WTC11 (cell line): ENCODE data around the gene CERCAM. TPM values are rescaled to one million over a fixed set of nuclear protein-coding genes. Genes with fewer than 3 reads are reported as not detected.
"Not testable (repeated sequence)": the region's sequence is repeated elsewhere in the genome, so short reads cannot be mapped to it uniquely, and the experiment has no call there.

Source experiments
- ATAC-seq: fragments of 200-7000 bp; cut with Tn5 transposase; 2 replicates; pipeline ENCODE4 v1.10.0; 2021; ENCODE audit warnings: mild to moderate bottlenecking, moderate library complexity
- CTCF ChIA-PET: fragments of 300-600 bp; sonication (Branson Sonifier 250); formaldehyde crosslinking; loops from one replicate; lab custom pipeline; 2021; ENCODE audit warnings: antibody characterized with exemption; lab: Charles Lee
- POLR2A ChIA-PET: fragments of 350-600 bp; sonication (Branson Sonifier 250); formaldehyde crosslinking; loops from one replicate; lab custom pipeline; 2021; ENCODE audit warnings: antibody characterized with exemption; lab: Charles Lee
- DNase-seq: peaks from one replicate; pipeline ENCODE4 v3.0.0; 2021; ENCODE audit warnings: low spot score
- H3K27ac Mint-ChIP-seq: 2 replicates; pipeline ENCODE4 v1.8.0; 2021; ENCODE audit warnings: mixed read lengths
- H3K27me3 Mint-ChIP-seq: 2 replicates; pipeline ENCODE4 v1.8.0; 2021; ENCODE audit warnings: low read depth, mild to moderate bottlenecking, moderate library complexity, mixed read lengths
- H3K36me3 Mint-ChIP-seq: 2 replicates; pipeline ENCODE4 v1.8.0; 2021; ENCODE audit warnings: mixed read lengths
- H3K4me1 Mint-ChIP-seq: 2 replicates; pipeline ENCODE4 v1.8.0; 2022; ENCODE audit warnings: mixed read lengths
- H3K4me3 Mint-ChIP-seq: 2 replicates; pipeline ENCODE4 v1.8.0; 2021; ENCODE audit warnings: mild to moderate bottlenecking, moderate library complexity, mixed read lengths
- H3K9me3 Mint-ChIP-seq: 2 replicates; pipeline ENCODE4 v1.8.0; 2021; ENCODE audit warnings: mixed read lengths
- ARID4B ChIP-seq: sonication (generic); formaldehyde crosslinking; IDR thresholded peaks from 2 replicates; pipeline ENCODE4 v1.8.0; 2023; ENCODE audit warnings: missing genetic modification reagents, mild to moderate bottlenecking, borderline replicate concordance
- GABPB1 ChIP-seq: sonication (generic); formaldehyde crosslinking; IDR thresholded peaks from 2 replicates; pipeline ENCODE4 v1.8.1; 2023; ENCODE audit warnings: mild to moderate bottlenecking, missing genetic modification reagents
- GTF2I ChIP-seq: fragments of 250-450 bp; sonication (Bioruptor Pico); conservative IDR thresholded peaks from 2 replicates; pipeline ENCODE4 v1.4.0; 2021; ENCODE audit warnings: mild to moderate bottlenecking
- JAZF1 ChIP-seq: fragments of 250-450 bp; sonication (Bioruptor Pico); IDR thresholded peaks from 2 replicates; pipeline ENCODE4 v1.9.0; 2021; ENCODE audit warnings: moderate library complexity, mild to moderate bottlenecking, inconsistent platforms
- JUN ChIP-seq: sonication (generic); formaldehyde crosslinking; IDR thresholded peaks from 2 replicates; pipeline ENCODE4 v1.8.0; 2023; ENCODE audit warnings: mild to moderate bottlenecking, missing genetic modification reagents
- KAT7 ChIP-seq: sonication (generic); formaldehyde crosslinking; IDR thresholded peaks from 2 replicates; pipeline ENCODE4 v1.8.1; 2023; ENCODE audit warnings: missing genetic modification reagents, mild to moderate bottlenecking, borderline replicate concordance
- PREB ChIP-seq: sonication (generic); formaldehyde crosslinking; IDR thresholded peaks from 2 replicates; pipeline ENCODE4 v1.8.1; 2022; ENCODE audit warnings: mild to moderate bottlenecking, missing genetic modification reagents, moderate library complexity, borderline replicate concordance
- SP1 ChIP-seq: sonication (generic); formaldehyde crosslinking; conservative IDR thresholded peaks from 2 replicates; pipeline ENCODE4 v1.8.1; 2022; ENCODE audit warnings: missing genetic modification reagents
- STAT6 ChIP-seq: sonication (generic); formaldehyde crosslinking; conservative IDR thresholded peaks from 2 replicates; pipeline ENCODE4 v1.8.1; 2023; ENCODE audit warnings: mild to moderate bottlenecking, low read depth, missing genetic modification reagents, moderate library complexity
- TEAD1 ChIP-seq: sonication (generic); formaldehyde crosslinking; IDR thresholded peaks from 2 replicates; pipeline ENCODE4 v1.8.0; 2022; ENCODE audit warnings: mild to moderate bottlenecking, missing genetic modification reagents
- ZBTB21 ChIP-seq: sonication (generic); formaldehyde crosslinking; IDR thresholded peaks from 2 replicates; pipeline ENCODE4 v1.8.1; 2023; ENCODE audit warnings: mild to moderate bottlenecking, missing genetic modification reagents, borderline replicate concordance
- ZNF138 ChIP-seq: sonication (generic); formaldehyde crosslinking; conservative IDR thresholded peaks from 2 replicates; pipeline ENCODE4 v1.8.1; 2022; ENCODE audit warnings: mild to moderate bottlenecking, moderate library complexity, missing genetic modification reagents
- ZNF396 ChIP-seq: fragments of 250-450 bp; sonication (Bioruptor Pico); IDR thresholded peaks from 2 replicates; pipeline ENCODE4 v1.8.0; 2021; ENCODE audit warnings: mild to moderate bottlenecking, moderate library complexity, borderline replicate concordance
- ZNF416 ChIP-seq: fragments of 250-450 bp; sonication (Bioruptor Pico); IDR thresholded peaks from 2 replicates; pipeline ENCODE4 v1.9.0; 2021; ENCODE audit warnings: mild to moderate bottlenecking, inconsistent platforms
- total RNA-seq: library from RNA; stranded (reverse); gene quantifications from 3 replicates; pipeline ENCODE4 v1.2.3, GENCODE V29; 2021
- TF ChIP-seq, protein P1 (sequence below): fragments of 200-600 bp; IDR thresholded peaks from 2 replicates; pipeline ENCODE4 v1.8.0; 2022; ENCODE audit warnings: antibody characterized with exemption
- TF ChIP-seq, protein P2 (sequence below): fragments of 250-450 bp; sonication (Bioruptor Pico); IDR thresholded peaks from 2 replicates; pipeline ENCODE4 v1.9.0; 2021; ENCODE audit warnings: mild to moderate bottlenecking
- TF ChIP-seq, protein P3 (sequence below): sonication (generic); formaldehyde crosslinking; IDR thresholded peaks from 2 replicates; pipeline ENCODE4 v1.8.1; 2022; ENCODE audit warnings: low read depth, missing genetic modification reagents, borderline replicate concordance

The CERCAM gene
- total RNA-seq, 1 experiment from 2014 or later, result 15.2 TPM

GRCh38 chr9:128422783-128423150 lies 2.1 kb downstream of the CERCAM start (continued):
- TF ChIP-seq, protein P1, sequence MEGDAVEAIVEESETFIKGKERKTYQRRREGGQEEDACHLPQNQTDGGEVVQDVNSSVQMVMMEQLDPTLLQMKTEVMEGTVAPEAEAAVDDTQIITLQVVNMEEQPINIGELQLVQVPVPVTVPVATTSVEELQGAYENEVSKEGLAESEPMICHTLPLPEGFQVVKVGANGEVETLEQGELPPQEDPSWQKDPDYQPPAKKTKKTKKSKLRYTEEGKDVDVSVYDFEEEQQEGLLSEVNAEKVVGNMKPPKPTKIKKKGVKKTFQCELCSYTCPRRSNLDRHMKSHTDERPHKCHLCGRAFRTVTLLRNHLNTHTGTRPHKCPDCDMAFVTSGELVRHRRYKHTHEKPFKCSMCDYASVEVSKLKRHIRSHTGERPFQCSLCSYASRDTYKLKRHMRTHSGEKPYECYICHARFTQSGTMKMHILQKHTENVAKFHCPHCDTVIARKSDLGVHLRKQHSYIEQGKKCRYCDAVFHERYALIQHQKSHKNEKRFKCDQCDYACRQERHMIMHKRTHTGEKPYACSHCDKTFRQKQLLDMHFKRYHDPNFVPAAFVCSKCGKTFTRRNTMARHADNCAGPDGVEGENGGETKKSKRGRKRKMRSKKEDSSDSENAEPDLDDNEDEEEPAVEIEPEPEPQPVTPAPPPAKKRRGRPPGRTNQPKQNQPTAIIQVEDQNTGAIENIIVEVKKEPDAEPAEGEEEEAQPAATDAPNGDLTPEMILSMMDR, result no peak
- TF ChIP-seq TEAD1 (CRISPR knock-in tag), result no peak
- TF ChIP-seq, protein P2, sequence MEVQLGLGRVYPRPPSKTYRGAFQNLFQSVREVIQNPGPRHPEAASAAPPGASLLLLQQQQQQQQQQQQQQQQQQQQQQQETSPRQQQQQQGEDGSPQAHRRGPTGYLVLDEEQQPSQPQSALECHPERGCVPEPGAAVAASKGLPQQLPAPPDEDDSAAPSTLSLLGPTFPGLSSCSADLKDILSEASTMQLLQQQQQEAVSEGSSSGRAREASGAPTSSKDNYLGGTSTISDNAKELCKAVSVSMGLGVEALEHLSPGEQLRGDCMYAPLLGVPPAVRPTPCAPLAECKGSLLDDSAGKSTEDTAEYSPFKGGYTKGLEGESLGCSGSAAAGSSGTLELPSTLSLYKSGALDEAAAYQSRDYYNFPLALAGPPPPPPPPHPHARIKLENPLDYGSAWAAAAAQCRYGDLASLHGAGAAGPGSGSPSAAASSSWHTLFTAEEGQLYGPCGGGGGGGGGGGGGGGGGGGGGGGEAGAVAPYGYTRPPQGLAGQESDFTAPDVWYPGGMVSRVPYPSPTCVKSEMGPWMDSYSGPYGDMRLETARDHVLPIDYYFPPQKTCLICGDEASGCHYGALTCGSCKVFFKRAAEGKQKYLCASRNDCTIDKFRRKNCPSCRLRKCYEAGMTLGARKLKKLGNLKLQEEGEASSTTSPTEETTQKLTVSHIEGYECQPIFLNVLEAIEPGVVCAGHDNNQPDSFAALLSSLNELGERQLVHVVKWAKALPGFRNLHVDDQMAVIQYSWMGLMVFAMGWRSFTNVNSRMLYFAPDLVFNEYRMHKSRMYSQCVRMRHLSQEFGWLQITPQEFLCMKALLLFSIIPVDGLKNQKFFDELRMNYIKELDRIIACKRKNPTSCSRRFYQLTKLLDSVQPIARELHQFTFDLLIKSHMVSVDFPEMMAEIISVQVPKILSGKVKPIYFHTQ (CRISPR knock-in tag), result no peak
- no peak for TF ChIP-seq ZBTB21 (CRISPR knock-in tag)
- no peak for TF ChIP-seq STAT6 (CRISPR knock-in tag)
- no peak for TF ChIP-seq PREB
- no peak for TF ChIP-seq SP1 (CRISPR knock-in tag)
- TF ChIP-seq ZNF416 (CRISPR knock-in tag), result no peak
- TF ChIP-seq JAZF1 (CRISPR knock-in tag), result no peak
- no peak for TF ChIP-seq ZNF138 (CRISPR knock-in tag)
- TF ChIP-seq, protein P3, sequence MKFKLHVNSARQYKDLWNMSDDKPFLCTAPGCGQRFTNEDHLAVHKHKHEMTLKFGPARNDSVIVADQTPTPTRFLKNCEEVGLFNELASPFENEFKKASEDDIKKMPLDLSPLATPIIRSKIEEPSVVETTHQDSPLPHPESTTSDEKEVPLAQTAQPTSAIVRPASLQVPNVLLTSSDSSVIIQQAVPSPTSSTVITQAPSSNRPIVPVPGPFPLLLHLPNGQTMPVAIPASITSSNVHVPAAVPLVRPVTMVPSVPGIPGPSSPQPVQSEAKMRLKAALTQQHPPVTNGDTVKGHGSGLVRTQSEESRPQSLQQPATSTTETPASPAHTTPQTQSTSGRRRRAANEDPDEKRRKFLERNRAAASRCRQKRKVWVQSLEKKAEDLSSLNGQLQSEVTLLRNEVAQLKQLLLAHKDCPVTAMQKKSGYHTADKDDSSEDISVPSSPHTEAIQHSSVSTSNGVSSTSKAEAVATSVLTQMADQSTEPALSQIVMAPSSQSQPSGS (CRISPR knock-in tag), result no peak

- H3K36me3 Mint-ChIP-seq, ATAC-seq, H3K27ac Mint-ChIP-seq, DNase-seq, H3K9me3 Mint-ChIP-seq, H3K4me3 Mint-ChIP-seq: not testable (repeated sequence)
- peaks cover 34% of the 10 kb centered on the region for H3K27me3 Mint-ChIP-seq
- ChIA-PET CTCF (interaction anchor here (1.0 to 2.1 kb wide), 3 partner anchors 11 to 168 kb away, joined by 4 to 7 read pairs (median 6); no protein-coding TSS in a partner anchor), POLR2A (interaction anchor here (0.7 kb wide), 1 partner anchor 146 kb away, joined by 4 read pairs; no protein-coding TSS in a partner anchor)
- peaks cover 13% of the 10 kb centered on the region for H3K4me1 Mint-ChIP-seq
Measured at GRCh38 chr9:128423356-128423755, 2.7 kb downstream of the CERCAM start.

DNA sequence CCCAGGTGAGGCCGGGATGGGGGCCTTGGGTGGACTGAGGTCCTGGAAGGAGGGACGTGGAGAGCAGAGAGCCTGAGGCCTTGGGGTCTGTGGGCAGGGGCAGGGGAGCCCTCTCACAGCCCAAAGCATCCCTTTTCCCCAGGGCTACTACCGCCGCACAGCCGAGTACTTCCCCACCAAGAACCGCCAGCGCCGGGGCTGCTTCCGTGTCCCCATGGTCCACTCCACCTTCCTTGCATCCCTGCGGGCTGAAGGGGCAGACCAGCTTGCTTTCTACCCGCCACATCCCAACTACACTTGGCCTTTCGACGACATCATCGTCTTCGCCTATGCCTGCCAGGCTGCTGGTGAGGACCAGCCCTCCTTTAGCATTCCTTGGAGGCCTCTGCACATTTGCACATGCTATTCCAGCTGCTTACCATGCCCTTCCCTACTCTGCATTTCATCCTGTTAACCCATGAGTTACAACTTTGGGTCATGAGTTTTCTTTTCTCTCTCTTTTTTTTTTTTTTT lies 3.7 kb downstream of the CERCAM start:
- Mint-ChIP-seq H3K27ac (no peak overlapping the region), H3K4me1 (peaks cover 9% of the 10 kb centered on the region), H3K27me3 (peaks cover 24% of the 10 kb centered on the region), H3K36me3 (no peaks in the 10 kb centered on the region), H3K9me3 (no peaks in the 10 kb centered on the region), H3K4me3 (no peak overlapping the region)
- no peak for ATAC-seq
- POLR2A ChIA-PET, result no interaction called here
- no peak for DNase-seq
- CTCF ChIA-PET, result interaction anchor here (0.6 to 2.1 kb wide), 4 partner anchors 15 to 439 kb away, joined by 3 to 7 read pairs (median 4); no protein-coding TSS in a partner anchor
- TF ChIP-seq ARID4B (CRISPR knock-in tag) (no peak), GTF2I (CRISPR knock-in tag) (no peak), GABPB1 (CRISPR knock-in tag) (no peak), PREB (no peak), ZNF138 (CRISPR knock-in tag) (no peak), ZNF396 (CRISPR knock-in tag) (no peak), KAT7 (CRISPR knock-in tag) (no peak), JUN (no peak)
